Small intestine (tissue), 7 donors: ENCODE data around the gene GKN2. TPM values are rescaled to one million over a fixed set of nuclear protein-coding genes. Genes with fewer than 3 reads are reported as not detected.
A peak's percentile ranks its signal among the peaks of the same experiment; 100 is the strongest.

ENCODE experiments used
- DNase-seq, 2 donors: peaks; one replicate each; pipeline versions ENCODE4 v3.0.0 to v3.0.0-alpha.2; 2013
- FAIRE-seq: peaks from 2 replicates; lab custom pipeline; 2012; peaks lifted over from hg19 to GRCh38; lab: Jason Lieb, UNC
- H3K27ac ChIP-seq, 3 donors: one replicate each; pipeline ENCODE4 v1.5.1; 2013; ENCODE audit warnings: low read length in 2 of 3, mild to moderate bottlenecking in 2 of 3, control low read depth in 1 of 3, inconsistent platforms in 1 of 3, low read depth in 1 of 3, moderate library complexity in 1 of 3
- H3K27me3 ChIP-seq, 3 donors: one replicate each; pipeline ENCODE4 v1.6.1; 2013; ENCODE audit warnings: low read length in 3 of 3, inconsistent platforms in 1 of 3; ENCODE audit not compliant: control insufficient read depth in 3 of 3, insufficient read depth in 3 of 3
- H3K36me3 ChIP-seq, 3 donors: one replicate each; pipeline ENCODE4 v1.6.1; 2013; ENCODE audit warnings: low read length in 3 of 3, inconsistent platforms in 1 of 3, low read depth in 1 of 3, mild to moderate bottlenecking in 1 of 3, moderate library complexity in 1 of 3; ENCODE audit not compliant: control insufficient read depth in 3 of 3, insufficient read depth in 2 of 3
- H3K4me1 ChIP-seq, 3 donors: one replicate each; pipeline ENCODE4 v1.6.1; 2013; ENCODE audit warnings: low read length in 2 of 3, inconsistent platforms in 1 of 3, low read depth in 1 of 3, mild to moderate bottlenecking in 1 of 3, moderate library complexity in 1 of 3; ENCODE audit not compliant: control insufficient read depth in 3 of 3, insufficient read depth in 2 of 3
- H3K4me3 ChIP-seq, 3 donors: one replicate each; pipeline ENCODE4 v1.5.1; 2013; ENCODE audit warnings: low read length in 3 of 3, control low read depth in 1 of 3, inconsistent platforms in 1 of 3, low read depth in 1 of 3, mild to moderate bottlenecking in 1 of 3, moderate library complexity in 1 of 3
- H3K9me3 ChIP-seq, 2 donors: one replicate each; pipeline ENCODE4 v1.6.1; 2013; ENCODE audit warnings: low read depth in 1 of 2, low read length in 1 of 2; ENCODE audit not compliant: control insufficient read depth in 2 of 2, insufficient read depth in 1 of 2
- WGBS, 3 donors: extraction: QIAGEN DNeasy Blood & Tissue Kit; methylation state at CpG; one replicate each; pipeline ENCODE4 v1.1.7; 2013; 5-methylcytosine and 5-hydroxymethylcytosine counted together
- polyA plus RNA-seq, 4 donors: library from polyadenylated mRNA; stranded (reverse) in 3 of 4; unstranded in 1 of 4; fragments of 200-250 nt in 3 of 4; fragments of 120-200 nt in 1 of 4; gene quantifications; one replicate each; pipeline versions ENCODE4 v1.2.1 to v1.2.3, GENCODE V29; 2013
- donor health status: healthy with polysubstance abuse.
- donor health status: control.
- donor health status: control.
- donor health status: Bipolar disorder and iron deficiency.
- donor health status: healthy.

The GKN2 gene
- polyA plus RNA-seq, 4 donors: 0.30 TPM; not detected in 3

- Histone ChIP-seq H3K9me3 (no peaks in the 10 kb centered on the region), H3K27ac (no peak overlapping the region), H3K4me1 (no peaks in the 10 kb centered on the region), H3K36me3 (no peaks in the 10 kb centered on the region), H3K27me3 (no peaks in the 10 kb centered on the region), H3K4me3 (no peak overlapping the region)
- DNase-seq (no peak), FAIRE-seq (no peak)
- 66 to 76% (median 68%) methylated on average over 4 of the region's 4 CpGs for WGBS, 3 donors
Measured at GRCh38 chr2:68951899-68952298, 794 bp downstream of the GKN2 start.

- no peak overlapping the region for H3K4me3 ChIP-seq
- no peaks in the 10 kb centered on the region for H3K9me3 ChIP-seq
- no peaks in the 10 kb centered on the region for H3K36me3 ChIP-seq
- no peaks in the 10 kb centered on the region for H3K4me1 ChIP-seq
- H3K27ac ChIP-seq: no peak overlapping the region
- FAIRE-seq (no peak), DNase-seq (no peak)
- WGBS, 3 donors: 75 to 81% (median 77%) methylated on average over 1 of the region's 1 CpG
- no peaks in the 10 kb centered on the region for H3K27me3 ChIP-seq
Measured at GRCh38 chr2:68948710-68949109, 4.0 kb downstream of the GKN2 start.

GRCh38 chr2:68946117-68946516, 6.6 kb downstream of the GKN2 start:
- 55 to 70% (median 60%) methylated on average over 3 of the region's 3 CpGs for WGBS, 3 donors
- H3K9me3 ChIP-seq: no peaks in the 10 kb centered on the region
- H3K27me3 ChIP-seq: no peaks in the 10 kb centered on the region
- no peak overlapping the region for H3K27ac ChIP-seq
- H3K36me3 ChIP-seq: no peaks in the 10 kb centered on the region
- no peak overlapping the region for H3K4me3 ChIP-seq
- no peaks in the 10 kb centered on the region for H3K4me1 ChIP-seq
- no peak for FAIRE-seq
- no peak for DNase-seq

GRCh38 chr2:68943581-68944568, 8.8 kb downstream of the GKN2 start:
- Histone ChIP-seq H3K9me3 (no peaks in the 10 kb centered on the region), H3K27ac (no peak overlapping the region), H3K4me3 (no peak overlapping the region), H3K4me1 (no peaks in the 10 kb centered on the region), H3K27me3 (no peaks in the 10 kb centered on the region), H3K36me3 (no peaks in the 10 kb centered on the region)
- DNase-seq (peak; percentile 59 to 68), FAIRE-seq (no peak)
- 40 to 45% (median 41%) methylated on average over 27 of the region's 27 CpGs for WGBS, 3 donors

GRCh38 chr2:68942827-68943226, 9.9 kb downstream of the GKN2 start:
- H3K4me1 ChIP-seq: no peaks in the 10 kb centered on the region
- H3K27me3 ChIP-seq: no peaks in the 10 kb centered on the region
- no peaks in the 10 kb centered on the region for H3K9me3 ChIP-seq
- DNase-seq (no peak), FAIRE-seq (no peak)
- no peak overlapping the region for H3K27ac ChIP-seq
- H3K36me3 ChIP-seq: no peaks in the 10 kb centered on the region
- no peak overlapping the region for H3K4me3 ChIP-seq

GRCh38 chr2:68940369-68940768, 12.3 kb downstream of the GKN2 start:
- WGBS, 3 donors: 64 to 84% (median 72%) methylated on average over 1 of the region's 1 CpG
- DNase-seq (no peak), FAIRE-seq (no peak)
- Histone ChIP-seq H3K36me3 (no peaks in the 10 kb centered on the region), H3K9me3 (no peaks in the 10 kb centered on the region), H3K27me3 (no peaks in the 10 kb centered on the region), H3K4me3 (no peak overlapping the region), H3K27ac (no peak overlapping the region), H3K4me1 (no peaks in the 10 kb centered on the region)

- DNase-seq (no peak), FAIRE-seq (no peak)
- 91 to 94% (median 92%) methylated on average over 1 of the region's 1 CpG for WGBS, 3 donors
- H3K27ac ChIP-seq: no peak overlapping the region
- no peaks in the 10 kb centered on the region for H3K9me3 ChIP-seq
- no peaks in the 10 kb centered on the region for H3K27me3 ChIP-seq
- H3K4me3 ChIP-seq: no peak overlapping the region
- H3K36me3 ChIP-seq: no peaks in the 10 kb centered on the region
- no peaks in the 10 kb centered on the region for H3K4me1 ChIP-seq
Measured at GRCh38 chr2:68939962-68940361, 12.7 kb downstream of the GKN2 start.

- Histone ChIP-seq H3K4me1 (no peaks in the 10 kb centered on the region), H3K4me3 (no peak overlapping the region), H3K27ac (no peak overlapping the region), H3K9me3 (no peaks in the 10 kb centered on the region), H3K36me3 (no peaks in the 10 kb centered on the region), H3K27me3 (no peaks in the 10 kb centered on the region)
- whole genome bisulfite sequencing, 3 donors: 85 to 89% (median 85%) methylated on average over 3 of the region's 3 CpGs
- FAIRE-seq: no peak
- no peak for DNase-seq
Measured at GRCh38 chr2:68938938-68939337, 13.8 kb downstream of the GKN2 start.
